GM12864 (cell line): ENCODE results near the gene ATRAID.

Source experiments
- DNase-seq: peaks from one replicate; pipeline ENCODE4 v3.0.0-alpha.2; 2011; ENCODE audit warnings: low read depth
- H3K4me3 ChIP-seq: 2 replicates; pipeline ENCODE4 v1.5.1; 2011; ENCODE audit warnings: mild to moderate bottlenecking, low read depth, low read length, control low read depth
- TF ChIP-seq, protein P1 (sequence below): IDR thresholded peaks from 2 replicates; pipeline ENCODE4 v1.5.1; 2011; ENCODE audit warnings: low read depth, mild to moderate bottlenecking, moderate library complexity, low read length, control low read depth, inconsistent platforms; ENCODE audit errors: missing control alignments

Gene ATRAID

DNA sequence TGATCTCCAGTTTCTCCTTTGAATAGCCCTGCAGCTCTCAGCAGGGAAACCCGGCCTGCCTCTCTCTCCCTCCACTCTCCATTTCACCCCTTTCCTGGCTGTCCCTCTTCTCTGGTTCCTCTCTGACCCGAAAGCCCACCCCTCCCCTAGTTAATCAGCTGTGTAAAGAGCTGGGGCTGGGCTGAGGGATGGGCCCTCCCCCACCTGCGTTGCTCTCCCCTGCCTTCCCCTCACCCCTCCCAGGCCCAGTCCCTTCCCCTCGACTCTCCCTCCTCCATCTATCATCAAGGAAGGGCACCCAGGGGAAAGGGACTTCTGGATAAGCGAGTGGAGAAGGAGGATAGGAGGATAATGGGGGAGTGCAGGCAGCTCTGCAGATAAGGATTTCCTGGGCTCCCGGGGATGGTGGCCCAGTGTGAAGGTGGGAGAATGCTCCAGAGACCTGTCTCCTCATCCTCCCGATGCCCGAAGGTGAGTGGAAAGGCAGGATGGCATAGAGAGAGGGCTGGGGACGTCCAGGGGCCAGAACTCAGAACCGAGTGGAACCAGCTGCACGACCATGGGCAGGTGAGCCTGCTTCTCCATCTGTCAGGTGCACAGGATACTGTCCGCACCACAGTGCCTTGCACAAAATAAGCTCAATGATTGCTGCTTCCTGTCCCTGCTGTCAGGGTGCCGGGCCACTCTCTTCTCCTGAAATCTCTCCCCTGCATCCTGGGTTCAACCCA is 39.0 kb downstream of the ATRAID start:
- TF ChIP-seq, protein P1, sequence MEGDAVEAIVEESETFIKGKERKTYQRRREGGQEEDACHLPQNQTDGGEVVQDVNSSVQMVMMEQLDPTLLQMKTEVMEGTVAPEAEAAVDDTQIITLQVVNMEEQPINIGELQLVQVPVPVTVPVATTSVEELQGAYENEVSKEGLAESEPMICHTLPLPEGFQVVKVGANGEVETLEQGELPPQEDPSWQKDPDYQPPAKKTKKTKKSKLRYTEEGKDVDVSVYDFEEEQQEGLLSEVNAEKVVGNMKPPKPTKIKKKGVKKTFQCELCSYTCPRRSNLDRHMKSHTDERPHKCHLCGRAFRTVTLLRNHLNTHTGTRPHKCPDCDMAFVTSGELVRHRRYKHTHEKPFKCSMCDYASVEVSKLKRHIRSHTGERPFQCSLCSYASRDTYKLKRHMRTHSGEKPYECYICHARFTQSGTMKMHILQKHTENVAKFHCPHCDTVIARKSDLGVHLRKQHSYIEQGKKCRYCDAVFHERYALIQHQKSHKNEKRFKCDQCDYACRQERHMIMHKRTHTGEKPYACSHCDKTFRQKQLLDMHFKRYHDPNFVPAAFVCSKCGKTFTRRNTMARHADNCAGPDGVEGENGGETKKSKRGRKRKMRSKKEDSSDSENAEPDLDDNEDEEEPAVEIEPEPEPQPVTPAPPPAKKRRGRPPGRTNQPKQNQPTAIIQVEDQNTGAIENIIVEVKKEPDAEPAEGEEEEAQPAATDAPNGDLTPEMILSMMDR = no peak
- no peak for DNase-seq
- no peak overlapping the region for H3K4me3 ChIP-seq

DNA sequence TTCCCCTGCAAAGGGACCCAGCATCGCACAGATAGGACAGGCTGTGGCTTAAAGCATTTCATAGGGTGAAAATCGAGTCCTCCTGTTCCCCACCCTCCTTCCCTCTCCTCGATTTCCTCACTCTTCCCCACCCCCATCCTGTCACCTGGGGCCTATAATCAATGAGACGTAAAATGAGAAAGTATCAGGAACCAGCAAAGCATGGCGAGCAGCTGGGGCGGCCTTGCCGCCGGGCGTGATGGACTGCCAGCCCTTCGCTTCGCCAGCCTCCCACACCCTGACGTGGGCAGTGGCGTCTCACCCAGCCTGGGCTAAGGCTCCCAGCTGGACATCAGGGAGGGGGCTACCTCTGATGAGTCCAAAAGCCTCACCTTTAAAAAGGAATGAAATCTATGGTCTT is 39.9 kb downstream of the ATRAID start:
- no peak for DNase-seq
- H3K4me3 ChIP-seq = no peak overlapping the region
- TF ChIP-seq, protein P1 = no peak

DNA sequence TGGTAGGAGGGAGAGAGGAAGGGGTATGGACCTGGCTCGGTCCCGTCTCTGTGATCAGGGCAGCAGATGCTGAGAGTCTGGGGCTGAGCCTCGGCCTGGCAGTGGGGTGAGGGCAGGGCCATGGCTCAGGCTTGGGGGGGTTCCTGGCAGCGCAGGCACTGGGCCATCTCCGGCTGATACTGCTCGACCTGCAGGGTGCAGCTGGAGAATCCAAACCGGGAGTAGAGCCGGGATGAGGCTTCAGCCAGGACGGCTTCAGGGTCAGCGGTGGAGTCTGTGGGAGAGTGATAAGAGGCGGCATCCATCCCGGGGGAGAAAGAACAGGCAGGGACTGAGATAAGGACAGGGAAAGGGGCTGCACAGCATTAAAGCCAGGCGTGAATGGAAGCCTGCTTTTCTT is 43.3 kb downstream of the ATRAID start:
- TF ChIP-seq, protein P1 = no peak
- no peak overlapping the region for H3K4me3 ChIP-seq
- DNase-seq = no peak

DNA sequence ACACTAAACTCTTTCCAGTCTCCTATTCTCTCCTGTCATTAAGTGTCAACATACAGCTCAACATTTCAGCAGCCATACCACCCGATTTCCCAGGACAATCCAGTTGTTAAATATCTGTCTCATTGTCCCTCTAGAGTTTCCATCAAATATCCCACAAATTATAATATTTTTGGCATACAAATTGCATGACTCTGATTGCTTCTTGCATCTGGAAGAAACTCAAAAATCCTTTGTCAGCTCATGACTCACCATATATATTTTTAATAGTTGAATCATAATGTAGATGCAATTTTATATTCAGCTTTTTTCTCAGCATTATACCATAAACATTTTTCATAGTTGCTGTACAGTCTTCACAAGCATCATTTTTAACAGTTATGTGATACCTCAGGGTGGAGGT is 43.8 kb downstream of the ATRAID start:
- DNase-seq = no peak
- no peak overlapping the region for H3K4me3 ChIP-seq
- TF ChIP-seq, protein P1 = no peak

DNA sequence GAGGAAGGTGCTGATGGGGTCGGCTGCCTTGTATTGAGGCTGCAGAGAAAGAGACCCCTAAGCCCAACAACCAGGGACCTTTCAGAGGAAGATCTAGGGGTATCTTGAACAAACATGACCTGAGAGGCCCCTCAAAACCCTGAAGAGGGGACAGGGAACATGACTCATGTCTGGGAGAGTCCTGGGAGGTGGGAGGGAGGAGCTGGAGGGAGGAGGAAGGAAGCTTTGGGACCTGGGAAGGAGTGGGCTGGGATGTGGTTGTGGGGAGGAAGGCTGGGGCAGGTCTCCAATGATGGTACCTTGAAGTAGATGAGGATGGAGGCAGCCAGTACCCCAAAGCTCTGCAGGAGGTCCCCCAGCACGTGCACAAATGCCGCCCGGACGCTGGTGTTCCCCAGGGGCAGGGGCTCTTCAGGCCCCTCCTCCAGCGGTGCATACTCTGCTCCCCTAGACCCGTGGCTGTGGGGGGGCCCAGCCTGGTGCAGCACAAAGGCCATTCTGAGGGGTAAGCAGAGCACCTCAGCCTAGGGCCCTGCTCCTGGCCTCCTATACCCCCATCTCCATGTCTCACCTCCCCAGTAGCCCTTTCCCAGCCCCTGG is 45.1 kb downstream of the ATRAID start:
- TF ChIP-seq, protein P1 = no peak
- no peak overlapping the region for H3K4me3 ChIP-seq
- DNase-seq = no peak

DNA sequence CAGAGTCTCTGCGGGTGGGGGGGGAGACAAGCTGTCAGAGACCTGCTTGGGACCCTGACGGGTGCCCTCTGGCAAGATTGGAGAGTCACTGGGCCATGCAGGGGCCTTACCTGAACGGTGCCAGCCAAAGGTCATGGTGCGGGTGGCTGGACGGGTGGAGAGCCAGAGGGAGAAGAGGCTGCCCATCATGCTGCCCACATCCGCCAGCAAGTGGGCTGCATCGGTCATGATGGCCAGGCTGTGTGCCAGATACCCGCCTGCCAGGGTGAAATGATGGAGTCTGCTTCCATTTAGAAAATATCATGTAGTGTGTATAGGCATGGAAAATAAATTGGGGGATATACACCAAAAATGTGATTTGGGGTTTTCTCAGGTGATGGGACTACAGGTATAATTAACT is 46.2 kb downstream of the ATRAID start:
- TF ChIP-seq, protein P1 = no peak
- no peak for DNase-seq
- H3K4me3 ChIP-seq = no peak overlapping the region
